HG03469 (cell line): ENCODE results near the gene TK2.
"Not testable (repeated sequence)": the region's sequence is repeated elsewhere in the genome, so short reads cannot be mapped to it uniquely, and the experiment has no call there.

Experiments used
- ATAC-seq: cut with Tn5 transposase; IDR thresholded peaks from one replicate; pipeline ENCODE4 v1.9.1; 2021; ENCODE audit warnings: mild to moderate bottlenecking, moderate library complexity, moderate number of reproducible peaks; ENCODE audit not compliant: unreplicated experiment

TK2 gene

GRCh38 chr16:66521252-66521713, 28.6 kb downstream of the TK2 start:
- no peak for ATAC-seq

- ATAC-seq: no peak
Observed at GRCh38 chr16:66520406-66521170, 29.3 kb downstream of the TK2 start.

GRCh38 chr16:66519482-66520373, 30.2 kb downstream of the TK2 start:
- ATAC-seq: no peak

- ATAC-seq: no peak
Observed at GRCh38 chr16:66517586-66518263, 32.2 kb downstream of the TK2 start.

- ATAC-seq: peak; percentile 92
Observed at GRCh38 chr16:66516808-66517585, 32.9 kb downstream of the TK2 start.

- ATAC-seq: no peak
Observed at GRCh38 chr16:66516509-66516807, 33.5 kb downstream of the TK2 start.

- no peak for ATAC-seq
Observed at GRCh38 chr16:66515596-66516508, 34.1 kb downstream of the TK2 start.

- not testable (repeated sequence) for ATAC-seq
Observed at GRCh38 chr16:66514980-66515595, 34.8 kb downstream of the TK2 start.

- not testable (repeated sequence) for ATAC-seq
Observed at GRCh38 chr16:66514391-66514790, 35.5 kb downstream of the TK2 start.

GRCh38 chr16:66513111-66513723, 36.7 kb downstream of the TK2 start:
- no peak for ATAC-seq

GRCh38 chr16:66512272-66513110, 37.4 kb downstream of the TK2 start:
- no peak for ATAC-seq

GRCh38 chr16:66511602-66512271, 38.2 kb downstream of the TK2 start:
- ATAC-seq: no peak

- no peak for ATAC-seq
Observed at GRCh38 chr16:66510711-66511601, 39.0 kb downstream of the TK2 start.

GRCh38 chr16:66510298-66510697, 39.6 kb downstream of the TK2 start:
- no peak for ATAC-seq

- ATAC-seq: no peak
Observed at GRCh38 chr16:66509576-66509975, 40.3 kb downstream of the TK2 start.

GRCh38 chr16:66508914-66509496, 40.9 kb downstream of the TK2 start:
- ATAC-seq: no peak
